ENCODE results near the gene TMEM233.
"Not testable (repeated sequence)": the region's sequence is repeated elsewhere in the genome, so short reads cannot be mapped to it uniquely, and the experiment has no call there.

The TMEM233 gene

GRCh38 chr12:119613319-119613936 lies 19.9 kb downstream of the TMEM233 start:
- DNase-seq, result no peak

- no peak for DNase-seq
Measured at GRCh38 chr12:119614705-119615104, 21.1 kb downstream of the TMEM233 start.

- no peak for DNase-seq
Measured at GRCh38 chr12:119615518-119616475, 22.2 kb downstream of the TMEM233 start.

- DNase-seq, result not testable (repeated sequence)
Measured at GRCh38 chr12:119618328-119618896, 24.8 kb downstream of the TMEM233 start.

GRCh38 chr12:119620490-119620889 lies 26.9 kb downstream of the TMEM233 start:
- no peak for DNase-seq

GRCh38 chr12:119621878-119622277 lies 28.3 kb downstream of the TMEM233 start:
- no peak for DNase-seq

- DNase-seq, result peak; percentile 27
Measured at GRCh38 chr12:119624966-119625365, 31.4 kb downstream of the TMEM233 start.

GRCh38 chr12:119627019-119627643 lies 33.6 kb downstream of the TMEM233 start:
- no peak for DNase-seq

GRCh38 chr12:119627686-119628085 lies 34.1 kb downstream of the TMEM233 start:
- no peak for DNase-seq

- DNase-seq, result no peak
Measured at GRCh38 chr12:119630223-119630780, 36.7 kb downstream of the TMEM233 start.

GRCh38 chr12:119630962-119631550 lies 37.5 kb downstream of the TMEM233 start:
- DNase-seq, result no peak

GRCh38 chr12:119631930-119632678 lies 38.5 kb downstream of the TMEM233 start:
- DNase-seq, result no peak

GRCh38 chr12:119634743-119635142 lies 41.2 kb downstream of the TMEM233 start:
- no peak for DNase-seq

GRCh38 chr12:119642986-119643385 lies 49.4 kb downstream of the TMEM233 start:
- DNase-seq, result no peak

GRCh38 chr12:119644930-119645329 lies 51.4 kb downstream of the TMEM233 start:
- no peak for DNase-seq

GRCh38 chr12:119645535-119646059 lies 52.0 kb downstream of the TMEM233 start:
- no peak for DNase-seq

- DNase-seq, result no peak
Measured at GRCh38 chr12:119649202-119649808, 55.7 kb downstream of the TMEM233 start.

- no peak for DNase-seq
Measured at GRCh38 chr12:119652665-119653064, 59.1 kb downstream of the TMEM233 start.

- not testable (repeated sequence) for DNase-seq
Measured at GRCh38 chr12:119657001-119657400, 63.4 kb downstream of the TMEM233 start.

- not testable (repeated sequence) for DNase-seq
Measured at GRCh38 chr12:119658166-119658565, 64.6 kb downstream of the TMEM233 start.

- DNase-seq, result peak; percentile 15
Measured at GRCh38 chr12:119659289-119659897, 65.8 kb downstream of the TMEM233 start.
